LNCAP (cell line): ENCODE data around the gene SLCO3A1.

Source experiments
- CTCF ChIP-seq: fragments of 450-650 bp; IDR thresholded peaks from 2 replicates; pipeline ENCODE4 v1.5.1; 2017; ENCODE audit warnings: mild to moderate bottlenecking

The SLCO3A1 gene

GRCh38 chr15:92079047-92079446 lies 225.5 kb downstream of the SLCO3A1 start:
- TF ChIP-seq CTCF: peak; percentile 40; the same call in 1 of the 2 replicates

- TF ChIP-seq CTCF: no peak
These were observed 226.2 kb downstream of the SLCO3A1 start for GRCh38 chr15:92079647-92080255.

GRCh38 chr15:92082006-92082843 lies 228.7 kb downstream of the SLCO3A1 start:
- peak; percentile 86 for TF ChIP-seq CTCF

- TF ChIP-seq CTCF: no peak
These were observed 229.7 kb downstream of the SLCO3A1 start for GRCh38 chr15:92083190-92083589.

- no peak for TF ChIP-seq CTCF
These were observed 233.7 kb downstream of the SLCO3A1 start for GRCh38 chr15:92087211-92087610.

- peak; percentile 92 for TF ChIP-seq CTCF
These were observed 237.7 kb downstream of the SLCO3A1 start for GRCh38 chr15:92091155-92091734.

- no peak for TF ChIP-seq CTCF
These were observed 239.0 kb downstream of the SLCO3A1 start for GRCh38 chr15:92092289-92093105.
